ENCODE results near the gene LIN37. TPM values are rescaled to one million over a fixed set of nuclear protein-coding genes. Genes with fewer than 3 reads are reported as not detected.
A peak's percentile ranks its signal among the peaks of the same experiment; 100 is the strongest.

Gene LIN37
- total RNA-seq, 1 experiment from 2014 or later: 7.4 TPM

- DNase-seq (ENCODE audit: low read depth): no peak
- in situ Hi-C loops (cut with HindIII; ENCODE audit: low pct_unique_long_range_greater_than_20kb, low sequenced_read_pairs): no loop called here
Measured at GRCh38 chr19:35731353-35731752, 17.0 kb upstream of the LIN37 start.

DNA sequence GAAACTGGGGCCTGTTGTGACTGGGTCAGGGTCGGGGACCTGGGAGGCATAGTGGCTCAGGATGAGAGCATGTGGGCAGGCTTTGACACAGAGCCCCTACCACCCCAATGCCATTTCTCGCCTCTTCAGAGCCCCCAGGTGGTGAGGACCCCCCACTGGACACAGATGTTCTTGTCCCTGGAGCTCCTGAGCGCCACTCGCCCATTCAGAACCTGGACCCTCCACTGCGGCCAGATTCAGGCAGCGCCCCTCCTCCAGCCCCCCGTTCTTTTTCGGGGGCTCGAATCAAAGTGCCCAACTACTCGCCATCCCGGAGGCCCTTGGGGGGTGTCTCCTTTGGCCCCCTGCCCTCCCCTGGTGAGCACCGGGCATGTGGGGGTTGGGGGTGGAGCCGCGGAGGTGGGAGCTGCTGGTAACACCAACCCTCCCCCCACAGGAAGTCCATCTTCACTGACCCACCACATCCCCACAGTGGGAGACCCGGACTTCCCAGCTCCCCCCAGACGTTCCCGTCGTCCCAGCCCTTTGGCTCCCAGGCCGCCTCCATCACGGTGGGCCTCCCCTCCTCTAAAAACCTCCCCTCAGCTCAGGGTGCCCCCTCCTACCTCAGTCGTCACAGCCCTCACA is 16.5 kb upstream of the LIN37 start:
- in situ Hi-C loops (cut with HindIII; ENCODE audit: low pct_unique_long_range_greater_than_20kb, low sequenced_read_pairs): no loop called here
- DNase-seq (ENCODE audit: low read depth): no peak

DNA sequence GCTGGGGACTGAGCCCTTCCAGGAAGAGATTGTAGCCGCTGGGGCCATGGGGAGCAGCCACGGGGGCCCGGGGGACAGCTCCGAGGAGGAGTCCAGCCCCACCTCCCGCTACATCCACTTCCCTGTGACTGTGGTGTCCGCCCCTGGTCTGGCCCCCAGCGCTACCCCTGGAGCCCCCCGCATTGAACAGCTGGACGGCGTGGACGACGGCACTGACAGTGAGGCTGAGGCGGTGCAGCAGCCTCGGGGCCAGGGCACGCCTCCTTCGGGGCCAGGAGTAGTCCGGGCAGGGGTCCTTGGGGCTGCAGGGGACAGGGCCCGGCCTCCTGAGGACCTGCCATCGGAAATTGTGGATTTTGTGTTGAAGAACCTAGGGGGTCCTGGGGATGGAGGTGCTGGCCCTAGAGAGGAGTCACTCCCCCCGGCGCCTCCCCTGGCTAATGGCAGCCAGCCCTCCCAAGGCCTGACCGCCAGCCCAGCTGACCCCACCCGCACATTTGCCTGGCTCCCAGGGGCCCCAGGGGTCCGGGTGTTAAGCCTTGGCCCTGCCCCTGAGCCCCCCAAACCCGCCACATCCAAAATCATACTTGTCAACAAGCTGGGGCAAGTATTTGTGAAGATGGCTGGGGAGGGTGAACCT is 15.7 kb upstream of the LIN37 start:
- in situ Hi-C loops (cut with HindIII; ENCODE audit: low pct_unique_long_range_greater_than_20kb, low sequenced_read_pairs): no loop called here
- DNase-seq (ENCODE audit: low read depth): no peak

- DNase-seq (ENCODE audit: low read depth): no peak
- in situ Hi-C loops (cut with HindIII; ENCODE audit: low pct_unique_long_range_greater_than_20kb, low sequenced_read_pairs): no loop called here
Measured at GRCh38 chr19:35733180-35734125, 14.9 kb upstream of the LIN37 start.

DNA sequence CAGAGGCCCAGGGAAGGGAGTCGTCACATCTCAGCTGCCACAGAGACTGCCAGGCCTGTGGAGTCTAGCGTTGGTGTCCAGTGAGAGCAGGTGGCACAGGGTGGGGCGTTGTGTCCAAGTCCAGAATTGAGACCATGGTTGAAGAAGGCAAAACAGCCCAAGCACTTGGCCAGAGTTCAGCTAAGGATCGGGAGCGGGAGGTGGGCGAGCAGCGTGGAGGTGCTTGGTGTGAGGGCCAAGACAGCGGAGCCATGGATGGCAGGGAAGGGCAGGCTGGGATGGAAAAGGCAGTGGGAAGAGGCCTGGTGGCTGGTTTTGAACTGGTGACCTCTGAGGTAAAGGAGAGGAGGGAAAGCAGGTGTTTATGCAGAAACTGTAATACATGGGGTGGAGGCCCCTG is 14.1 kb upstream of the LIN37 start:
- no peak for DNase-seq (ENCODE audit: low read depth)
- in situ Hi-C loops (cut with HindIII; ENCODE audit: low pct_unique_long_range_greater_than_20kb, low sequenced_read_pairs): no loop called here

DNA sequence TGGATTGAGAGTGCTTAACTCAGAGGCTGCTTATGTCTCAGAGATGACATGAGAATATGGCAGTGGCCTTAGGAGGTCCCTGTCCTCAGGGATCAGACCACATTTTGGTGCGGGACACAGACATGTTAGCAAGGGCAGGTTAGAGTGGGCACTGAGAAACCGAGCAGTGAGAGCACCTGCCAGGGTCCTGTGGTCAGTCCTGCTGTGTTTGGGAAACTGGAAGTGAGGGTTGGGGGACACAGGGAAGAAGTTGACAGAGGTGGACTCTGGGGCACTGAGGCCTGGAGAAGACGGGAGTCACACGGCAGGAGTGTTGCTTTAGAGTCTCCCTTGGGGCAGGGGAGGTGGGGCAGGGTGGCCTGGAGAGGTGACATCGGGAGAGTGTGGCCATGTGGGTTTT is 13.5 kb upstream of the LIN37 start:
- in situ Hi-C loops (cut with HindIII; ENCODE audit: low pct_unique_long_range_greater_than_20kb, low sequenced_read_pairs): no loop called here
- no peak for DNase-seq (ENCODE audit: low read depth)

DNA sequence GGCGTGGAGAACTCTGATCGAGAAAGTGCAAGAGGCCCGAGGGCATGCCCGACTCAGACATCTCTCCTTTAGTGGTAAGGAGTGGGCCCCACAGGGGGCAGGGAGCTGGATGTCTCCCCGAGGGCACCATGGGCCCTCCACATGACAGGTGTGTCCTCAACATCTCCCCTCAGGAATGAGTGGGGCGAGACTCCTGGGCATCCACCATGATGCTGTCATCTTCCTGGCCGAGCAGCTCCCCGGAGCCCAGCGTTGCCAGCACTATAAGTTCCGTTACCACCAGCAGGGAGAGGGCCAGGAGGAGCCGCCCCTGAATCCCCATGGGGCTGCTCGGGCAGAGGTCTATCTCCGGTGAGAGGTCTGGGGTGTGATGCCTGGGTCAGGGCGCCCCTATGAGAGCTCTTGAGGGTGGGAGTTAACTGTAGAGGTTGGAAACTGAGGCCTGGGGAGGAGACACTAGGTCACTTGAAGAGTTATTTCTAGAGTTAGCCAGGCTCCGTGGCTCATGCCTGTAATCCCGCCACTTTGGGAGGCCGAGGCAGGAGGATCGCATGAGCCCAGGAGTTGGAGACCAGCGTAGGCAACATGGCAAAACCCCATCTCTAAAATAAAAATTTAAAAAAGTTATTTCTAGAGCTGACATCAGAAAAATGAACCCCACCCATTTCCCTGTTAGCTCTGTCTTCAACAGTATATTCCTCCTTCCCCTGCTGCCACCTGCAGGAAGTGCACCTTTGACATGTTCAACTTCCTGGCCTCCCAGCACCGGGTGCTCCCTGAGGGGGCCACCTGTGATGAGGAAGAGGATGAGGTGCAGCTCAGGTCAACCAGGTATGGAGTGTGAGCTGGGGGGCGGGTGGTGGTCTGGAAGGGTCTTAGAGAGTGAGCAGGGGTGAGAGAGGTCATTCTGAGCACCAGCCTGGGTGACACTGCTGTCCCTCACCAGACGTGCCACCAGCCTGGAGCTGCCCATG is 11.2 kb upstream of the LIN37 start:
- DNase-seq (ENCODE audit: low read depth): no peak
- in situ Hi-C loops (cut with HindIII; ENCODE audit: low pct_unique_long_range_greater_than_20kb, low sequenced_read_pairs): no loop called here

DNA sequence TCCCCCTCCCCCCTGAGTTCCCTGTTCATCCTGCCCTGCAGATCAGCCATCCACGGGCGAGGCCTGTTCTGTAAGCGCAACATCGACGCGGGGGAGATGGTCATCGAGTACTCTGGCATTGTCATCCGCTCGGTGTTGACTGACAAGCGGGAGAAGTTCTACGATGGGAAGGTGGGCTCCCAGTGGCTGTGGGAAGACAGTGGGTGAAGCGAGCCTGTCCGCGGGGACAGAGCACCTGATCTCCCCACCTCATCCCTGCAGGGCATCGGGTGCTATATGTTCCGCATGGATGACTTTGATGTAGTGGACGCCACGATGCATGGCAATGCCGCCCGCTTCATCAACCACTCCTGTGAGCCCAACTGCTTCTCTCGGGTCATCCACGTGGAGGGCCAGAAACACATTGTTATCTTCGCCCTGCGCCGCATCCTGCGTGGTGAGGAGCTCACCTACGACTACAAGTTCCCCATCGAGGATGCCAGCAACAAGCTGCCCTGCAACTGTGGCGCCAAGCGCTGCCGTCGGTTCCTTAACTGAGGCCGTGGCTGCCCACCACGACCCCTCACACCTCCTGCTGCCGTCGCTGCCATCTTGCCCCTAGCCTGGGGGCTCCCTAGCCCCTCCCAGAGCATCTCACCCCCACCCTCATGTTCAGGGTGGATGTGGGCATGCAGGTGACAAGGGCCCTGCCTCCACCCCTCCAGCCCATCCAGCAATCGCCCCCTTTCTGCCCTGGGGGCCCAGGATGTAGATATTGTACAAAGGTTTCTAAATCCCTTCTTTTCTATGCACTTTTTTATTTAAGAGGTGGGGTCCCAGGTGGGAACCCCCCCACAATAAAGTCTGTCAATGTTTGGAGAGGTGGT is 10.1 kb upstream of the LIN37 start:
- in situ Hi-C loops (cut with HindIII; ENCODE audit: low pct_unique_long_range_greater_than_20kb, low sequenced_read_pairs): no loop called here
- no peak for DNase-seq (ENCODE audit: low read depth)

GRCh38 chr19:35738887-35739229 is 9.5 kb upstream of the LIN37 start:
- no peak for DNase-seq (ENCODE audit: low read depth)
- in situ Hi-C loops (cut with HindIII; ENCODE audit: low pct_unique_long_range_greater_than_20kb, low sequenced_read_pairs): no loop called here

GRCh38 chr19:35739275-35740107 is 8.9 kb upstream of the LIN37 start:
- in situ Hi-C loops (cut with HindIII; ENCODE audit: low pct_unique_long_range_greater_than_20kb, low sequenced_read_pairs): no loop called here
- no peak for DNase-seq (ENCODE audit: low read depth)

DNA sequence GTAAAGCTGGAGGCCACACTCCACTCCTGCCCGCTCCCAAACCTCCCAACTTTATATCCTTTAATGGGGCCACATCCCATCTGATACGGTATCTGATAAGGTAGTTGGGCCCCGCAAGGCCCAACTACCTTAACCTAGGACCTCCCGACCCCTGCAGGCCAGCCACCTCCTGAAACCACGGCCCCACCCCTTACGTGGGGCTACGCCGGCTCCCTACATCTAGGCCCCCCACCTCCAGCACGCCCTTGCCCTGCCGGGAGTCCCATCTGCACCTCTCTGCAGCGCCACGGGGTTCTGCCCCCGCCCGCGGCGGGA is 8.3 kb upstream of the LIN37 start:
- no peak for DNase-seq (ENCODE audit: low read depth)
- in situ Hi-C loops (cut with HindIII; ENCODE audit: low pct_unique_long_range_greater_than_20kb, low sequenced_read_pairs): no loop called here

GRCh38 chr19:35740423-35741202 is 7.8 kb upstream of the LIN37 start:
- DNase-seq (ENCODE audit: low read depth): peak; percentile 98
- in situ Hi-C loops (cut with HindIII; ENCODE audit: low pct_unique_long_range_greater_than_20kb, low sequenced_read_pairs): no loop called here

DNA sequence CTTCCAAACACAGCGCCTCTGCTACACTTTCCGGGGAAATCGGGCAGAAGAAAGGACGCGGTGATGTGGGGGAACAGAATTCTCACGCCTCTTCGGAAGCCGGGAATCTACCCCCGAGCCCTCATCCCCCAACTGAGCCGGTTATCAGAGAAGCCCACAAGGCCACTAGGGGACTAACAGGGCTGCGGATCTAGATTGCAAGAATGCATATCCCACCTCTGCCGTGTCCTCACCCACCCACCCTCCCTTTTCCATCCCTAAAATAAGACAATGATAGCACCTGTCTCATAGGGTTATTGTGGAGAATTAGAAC is 7.2 kb upstream of the LIN37 start:
- in situ Hi-C loops (cut with HindIII; ENCODE audit: low pct_unique_long_range_greater_than_20kb, low sequenced_read_pairs): no loop called here

DNA sequence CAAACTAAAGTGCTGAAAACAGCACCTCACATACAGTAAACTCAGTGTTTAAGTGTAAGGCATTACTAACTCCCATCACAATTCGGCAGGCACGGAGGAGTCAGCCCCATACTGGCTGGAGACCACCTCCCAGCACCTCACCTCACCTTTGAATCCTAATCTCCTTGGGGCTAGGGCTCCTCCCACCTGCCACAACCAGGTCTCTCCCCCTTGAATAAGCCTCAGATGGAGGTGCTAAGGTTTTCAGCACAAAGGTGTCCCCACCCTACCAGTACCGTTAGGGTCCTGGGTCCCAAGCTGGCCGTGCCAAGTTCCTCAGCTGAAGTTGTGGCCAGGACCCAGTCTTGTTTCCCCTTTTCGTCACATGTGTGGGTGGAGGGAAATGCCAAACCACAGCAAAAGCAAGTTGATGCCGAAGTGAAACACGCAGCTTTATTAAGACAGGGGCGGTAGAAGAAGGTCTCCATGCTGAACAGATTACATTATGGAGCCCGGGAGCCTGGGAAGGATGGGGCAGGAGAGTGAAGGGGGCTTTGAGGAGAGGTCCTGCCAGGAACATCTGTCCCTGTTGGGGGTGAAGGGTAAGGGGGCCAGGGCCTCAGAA is 6.2 kb upstream of the LIN37 start, which contains the start of gene IGFLR1:
Gene IGFLR1, minus strand, starts transcription at position 332 of the 604 bp plus-strand sequence. CDS start 1,272 bp downstream, outside the sequence.
- DNase-seq (ENCODE audit: low read depth): no peak
- in situ Hi-C loops (cut with HindIII; ENCODE audit: low pct_unique_long_range_greater_than_20kb, low sequenced_read_pairs): no loop called here

More for the DNA sequence above, 7.2 kb upstream of the LIN37 start:
- no peak for DNase-seq (ENCODE audit: low read depth)

- no peak for DNase-seq (ENCODE audit: low read depth)
- in situ Hi-C loops (cut with HindIII; ENCODE audit: low pct_unique_long_range_greater_than_20kb, low sequenced_read_pairs): no loop called here
Measured at GRCh38 chr19:35743640-35744429, 4.5 kb upstream of the LIN37 start.

Measured in Caki2 (cell line).